ENCODE measurements around the gene SEMA6A. TPM values are rescaled to one million over a fixed set of nuclear protein-coding genes. Genes with fewer than 3 reads are reported as not detected.

Gene SEMA6A
- total and polyA plus RNA-seq, 10 of the 15 experiments (the other 5 are each of a cell fraction or from before 2014, with no cell fraction given), result 0.16 to 10.2 (median 1.1) TPM

DNA sequence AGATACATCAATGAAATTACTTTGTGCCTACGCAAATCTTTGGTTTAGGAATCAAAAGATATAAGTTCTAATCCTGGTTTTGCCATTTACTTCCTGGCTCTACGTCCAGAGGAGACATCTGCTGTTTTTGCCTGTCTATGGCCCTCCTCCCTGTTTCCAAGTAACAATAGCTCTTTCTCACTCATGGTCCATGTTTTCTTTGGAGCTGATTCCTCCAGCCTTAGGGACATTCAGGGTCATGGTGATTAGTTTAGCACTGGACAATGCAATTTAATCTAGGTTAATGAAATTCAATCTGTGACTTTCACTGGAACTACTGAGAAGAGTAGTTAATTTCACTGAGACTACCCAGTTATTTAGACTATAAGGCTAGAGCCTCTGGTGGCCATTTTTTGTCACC is 170.6 kb downstream of the SEMA6A start:
- no TSS peak for BruUV-seq (replicated peaks)
- H3K9ac ChIP-seq (ENCODE audit: control insufficient read depth, insufficient read depth, low read length), result no peak overlapping the region
- POLR2A ChIA-PET, result no interaction called here
- H3K9me3 ChIP-seq (replicated peaks; ENCODE audit: control insufficient read depth, insufficient read depth, low read length), result no peaks in the 10 kb centered on the region
- FAIRE-seq (no peak), DNase-seq (ENCODE audit: low read depth, low spot score) (no peak), ATAC-seq (no peak)
- no peak overlapping the region for H3K4me2 ChIP-seq (ENCODE audit: control insufficient read depth, insufficient read depth)
- no peaks in the 10 kb centered on the region for H3K79me2 ChIP-seq (ENCODE audit: control insufficient read depth, insufficient read depth, low read length)
- no peak overlapping the region for H3K4me3 ChIP-seq
- no peaks in the 10 kb centered on the region for H3K4me1 ChIP-seq (ENCODE audit: control insufficient read depth, insufficient read depth, low read length)
- 65% methylated on average over 2 of the region's 2 CpGs for WGBS (ENCODE audit: insufficient coverage, insufficient replicate concordance, low lambda C conversion rate, missing lambda C conversion rate)
- in situ Hi-C loops (cut with MboI) (no loop called here), intact Hi-C loops (cut with micrococcal nuclease; ENCODE audit: unreplicated experiment) (no loop called here)
- H3K27me3 ChIP-seq (replicated peaks in 1 of 2; ENCODE audit: control insufficient read depth in 2 of 2, insufficient read depth in 2 of 2, low read length in 1 of 2), result no peaks in the 10 kb centered on the region
- no peaks in the 10 kb centered on the region for H3K36me3 ChIP-seq (ENCODE audit: control insufficient read depth in 2 of 2, insufficient read depth in 2 of 2, low read length in 1 of 2)
- no peaks in the 10 kb centered on the region for H4K20me1 ChIP-seq (ENCODE audit: control insufficient read depth, insufficient read depth)
- H3K27ac ChIP-seq (ENCODE audit: control insufficient read depth, insufficient read depth), result no peak overlapping the region
- RAD21 ChIA-PET (ENCODE audit: unreplicated experiment), result no interaction called here
- TF ChIP-seq MTA2 (IDR thresholded peaks at IDR 0.05; ENCODE audit: low read depth), result no peak
- no peak for TF ChIP-seq RAD21 (IDR thresholded peaks at IDR 0.05; ENCODE audit: insufficient read depth, low read depth, low read length)
- no peak for TF ChIP-seq KDM1A (IDR thresholded peaks at IDR 0.05; ENCODE audit: borderline replicate concordance)
- TF ChIP-seq, protein P1, sequence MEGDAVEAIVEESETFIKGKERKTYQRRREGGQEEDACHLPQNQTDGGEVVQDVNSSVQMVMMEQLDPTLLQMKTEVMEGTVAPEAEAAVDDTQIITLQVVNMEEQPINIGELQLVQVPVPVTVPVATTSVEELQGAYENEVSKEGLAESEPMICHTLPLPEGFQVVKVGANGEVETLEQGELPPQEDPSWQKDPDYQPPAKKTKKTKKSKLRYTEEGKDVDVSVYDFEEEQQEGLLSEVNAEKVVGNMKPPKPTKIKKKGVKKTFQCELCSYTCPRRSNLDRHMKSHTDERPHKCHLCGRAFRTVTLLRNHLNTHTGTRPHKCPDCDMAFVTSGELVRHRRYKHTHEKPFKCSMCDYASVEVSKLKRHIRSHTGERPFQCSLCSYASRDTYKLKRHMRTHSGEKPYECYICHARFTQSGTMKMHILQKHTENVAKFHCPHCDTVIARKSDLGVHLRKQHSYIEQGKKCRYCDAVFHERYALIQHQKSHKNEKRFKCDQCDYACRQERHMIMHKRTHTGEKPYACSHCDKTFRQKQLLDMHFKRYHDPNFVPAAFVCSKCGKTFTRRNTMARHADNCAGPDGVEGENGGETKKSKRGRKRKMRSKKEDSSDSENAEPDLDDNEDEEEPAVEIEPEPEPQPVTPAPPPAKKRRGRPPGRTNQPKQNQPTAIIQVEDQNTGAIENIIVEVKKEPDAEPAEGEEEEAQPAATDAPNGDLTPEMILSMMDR (IDR thresholded peaks at IDR 0.05 in 2 of 3, conservative IDR thresholded peaks at IDR 0.05 in 1 of 3; ENCODE audit: control insufficient read depth in 2 of 3, extremely low read depth in 1 of 3, insufficient read depth in 1 of 3, low read depth in 3 of 3, low read length in 3 of 3), result 0 out of 6 replicates have a peak, but pooled peaks of 1 of the 3 experiments have one; percentile 2
- H2AFZ ChIP-seq (ENCODE audit: control insufficient read depth, low read depth, low read length), result no peak overlapping the region
- SMC1A ChIA-PET (ENCODE audit: uncharacterized antibody, unreplicated experiment), result interaction anchor here (0.6 to 1.5 kb wide), 2 partner anchors 43 to 87 kb away, joined by 3 read pairs; no protein-coding TSS in a partner anchor
- CTCF ChIA-PET, result interaction anchor here (0.7 to 1.4 kb wide), 3 partner anchors 10 to 102 kb away, joined by 3 read pairs; no protein-coding TSS in a partner anchor

DNA sequence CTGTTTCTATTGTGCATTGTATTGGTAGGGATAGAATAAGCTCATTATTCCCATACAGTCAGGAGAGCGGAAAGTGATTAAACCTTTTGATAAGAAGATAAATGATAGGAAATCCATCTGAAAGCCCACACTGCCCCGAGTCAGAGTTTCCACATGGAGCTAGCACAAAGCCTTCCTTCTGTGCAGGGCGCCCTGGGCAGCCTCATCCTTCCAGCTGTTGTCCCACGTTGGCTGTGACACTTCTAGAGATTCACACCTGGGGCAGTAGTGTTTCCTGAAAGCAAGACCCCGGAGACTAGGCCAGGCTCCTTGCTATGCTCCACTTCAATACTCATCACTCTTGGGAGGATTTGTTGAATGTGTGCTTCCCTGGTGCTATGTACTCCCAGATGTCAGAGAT is 172.4 kb downstream of the SEMA6A start:
- no peak for TF ChIP-seq FOXM1 (IDR thresholded peaks at IDR 0.05; ENCODE audit: low read depth, low read length)
- no peak for TF ChIP-seq ZZZ3 (IDR thresholded peaks at IDR 0.05; ENCODE audit: control insufficient read depth, insufficient read length, low read depth)
- no peak for TF ChIP-seq CHD1 (IDR thresholded peaks at IDR 0.05; ENCODE audit: low read depth, low read length)
- TF ChIP-seq SUZ12 (IDR thresholded peaks at IDR 0.05; ENCODE audit: unreplicated experiment), result no peak
- WGBS (ENCODE audit: insufficient coverage, insufficient replicate concordance, low lambda C conversion rate, missing lambda C conversion rate), result 66% methylated on average over 5 of the region's 5 CpGs
- Histone ChIP-seq H3K79me2 (ENCODE audit: control insufficient read depth, insufficient read depth, low read length) (no peaks in the 10 kb centered on the region), H3K27ac (ENCODE audit: control insufficient read depth, insufficient read depth) (no peak overlapping the region), H3K9ac (ENCODE audit: control insufficient read depth, insufficient read depth, low read length) (no peak overlapping the region), H3K4me3 (no peak overlapping the region), H2AFZ (ENCODE audit: control insufficient read depth, low read depth, low read length) (no peak overlapping the region), H3K9me3 (replicated peaks; ENCODE audit: control insufficient read depth, insufficient read depth, low read length) (no peaks in the 10 kb centered on the region), H3K4me1 (ENCODE audit: control insufficient read depth, insufficient read depth, low read length) (no peaks in the 10 kb centered on the region), H3K36me3 (ENCODE audit: control insufficient read depth in 2 of 2, insufficient read depth in 2 of 2, low read length in 1 of 2) (no peaks in the 10 kb centered on the region), H3K27me3 (replicated peaks in 1 of 2; ENCODE audit: control insufficient read depth in 2 of 2, insufficient read depth in 2 of 2, low read length in 1 of 2) (no peaks in the 10 kb centered on the region), H3K4me2 (ENCODE audit: control insufficient read depth, insufficient read depth) (no peak overlapping the region), H4K20me1 (ENCODE audit: control insufficient read depth, insufficient read depth) (no peaks in the 10 kb centered on the region)
- CTCF ChIA-PET, result interaction anchor here (0.6 to 0.8 kb wide), 2 partner anchors 10 to 265 kb away, joined by 3 read pairs; no protein-coding TSS in a partner anchor
- RAD21 ChIA-PET (ENCODE audit: unreplicated experiment), result interaction anchor here (1.7 kb wide), 1 partner anchor 43 kb away, joined by 5 read pairs; no protein-coding TSS in a partner anchor
- DNase-seq (ENCODE audit: low read depth, low spot score), result no peak
- in situ Hi-C loops (cut with MboI), result no loop called here
- POLR2A ChIA-PET, result interaction anchor here (0.9 kb wide), 1 partner anchor 13 kb away, joined by 3 read pairs; no protein-coding TSS in a partner anchor
- SMC1A ChIA-PET (ENCODE audit: uncharacterized antibody, unreplicated experiment), result interaction anchor here (1.1 to 1.5 kb wide), 3 partner anchors 10 to 266 kb away, joined by 3 to 6 read pairs (median 6); no protein-coding TSS in a partner anchor
- no TSS peak for BruUV-seq (replicated peaks)
- intact Hi-C loops (cut with micrococcal nuclease; ENCODE audit: unreplicated experiment), result no loop called here
- ATAC-seq, result no peak
- FAIRE-seq, result no peak
